ENCODE measurements around the gene CPEB1. TPM values are rescaled to one million over a fixed set of nuclear protein-coding genes. Genes with fewer than 3 reads are reported as not detected.
A peak's percentile ranks its signal among the peaks of the same experiment; 100 is the strongest.

The CPEB1 gene
- total RNA-seq, 1 donor from 2014 or later = under 0.01 TPM

GRCh38 chr15:82666606-82667005, 19.4 kb upstream of the CPEB1 start:
- FAIRE-seq = no peak
- no peak for TF ChIP-seq CTCF (IDR thresholded peaks at IDR 0.05; ENCODE audit: insufficient read depth, low read length, severe bottlenecking)
- no peaks in the 10 kb centered on the region for H3K27me3 ChIP-seq (ENCODE audit: control insufficient read depth, insufficient read depth, low read length)

GRCh38 chr15:82664021-82664420, 16.9 kb upstream of the CPEB1 start:
- Histone ChIP-seq H3K4me3 (ENCODE audit: low read depth, low read length) (no peak overlapping the region), H3K36me3 (ENCODE audit: control insufficient read depth, insufficient read depth, low read length) (no peaks in the 10 kb centered on the region), H3K27me3 (ENCODE audit: control insufficient read depth, insufficient read depth, low read length) (no peaks in the 10 kb centered on the region)
- no peak for DNase-seq (ENCODE audit: low read depth)
- TF ChIP-seq CTCF (IDR thresholded peaks at IDR 0.05; ENCODE audit: insufficient read depth, low read length, severe bottlenecking) = no peak
- FAIRE-seq = no peak

More at GRCh38 chr15:82666606-82667005, 19.4 kb upstream of the CPEB1 start:
- Histone ChIP-seq H3K4me3 (ENCODE audit: low read depth, low read length) (no peak overlapping the region), H3K36me3 (ENCODE audit: control insufficient read depth, insufficient read depth, low read length) (no peaks in the 10 kb centered on the region)
- no peak for DNase-seq (ENCODE audit: low read depth)

GRCh38 chr15:82663186-82663600, 16.0 kb upstream of the CPEB1 start:
- DNase-seq (ENCODE audit: low read depth) = peak; percentile 34
- no peaks in the 10 kb centered on the region for H3K36me3 ChIP-seq (ENCODE audit: control insufficient read depth, insufficient read depth, low read length)
- no peak for FAIRE-seq
- TF ChIP-seq CTCF (IDR thresholded peaks at IDR 0.05; ENCODE audit: insufficient read depth, low read length, severe bottlenecking) = no peak
- H3K4me3 ChIP-seq (ENCODE audit: low read depth, low read length) = no peak overlapping the region
- H3K27me3 ChIP-seq (ENCODE audit: control insufficient read depth, insufficient read depth, low read length) = no peaks in the 10 kb centered on the region

GRCh38 chr15:82662641-82663040, 15.5 kb upstream of the CPEB1 start:
- Histone ChIP-seq H3K27me3 (ENCODE audit: control insufficient read depth, insufficient read depth, low read length) (no peaks in the 10 kb centered on the region), H3K36me3 (ENCODE audit: control insufficient read depth, insufficient read depth, low read length) (no peaks in the 10 kb centered on the region), H3K4me3 (ENCODE audit: low read depth, low read length) (no peak overlapping the region)
- TF ChIP-seq CTCF (IDR thresholded peaks at IDR 0.05; ENCODE audit: insufficient read depth, low read length, severe bottlenecking) = no peak
- DNase-seq (ENCODE audit: low read depth) (no peak), FAIRE-seq (no peak)

GRCh38 chr15:82660378-82660777, 13.2 kb upstream of the CPEB1 start:
- peaks cover 1% of the 10 kb centered on the region for H3K27me3 ChIP-seq (ENCODE audit: control insufficient read depth, insufficient read depth, low read length)
- no peaks in the 10 kb centered on the region for H3K36me3 ChIP-seq (ENCODE audit: control insufficient read depth, insufficient read depth, low read length)
- FAIRE-seq (no peak), DNase-seq (ENCODE audit: low read depth) (no peak)
- no peak for TF ChIP-seq CTCF (IDR thresholded peaks at IDR 0.05; ENCODE audit: insufficient read depth, low read length, severe bottlenecking)
- H3K4me3 ChIP-seq (ENCODE audit: low read depth, low read length) = no peak overlapping the region

GRCh38 chr15:82656641-82657266, 9.6 kb upstream of the CPEB1 start:
- Histone ChIP-seq H3K4me3 (ENCODE audit: low read depth, low read length) (no peak overlapping the region), H3K36me3 (ENCODE audit: control insufficient read depth, insufficient read depth, low read length) (no peaks in the 10 kb centered on the region), H3K27me3 (ENCODE audit: control insufficient read depth, insufficient read depth, low read length) (peaks cover 1% of the 10 kb centered on the region)
- no peak for TF ChIP-seq CTCF (IDR thresholded peaks at IDR 0.05; ENCODE audit: insufficient read depth, low read length, severe bottlenecking)
- DNase-seq (ENCODE audit: low read depth) = no peak
- no peak for FAIRE-seq
